NK-92 (cell line): Measurements from ENCODE around the gene MRTFA.
"Not testable (repeated sequence)": the region's sequence is repeated elsewhere in the genome, so short reads cannot be mapped to it uniquely, and the experiment has no call there.

Source experiments
- DNase-seq: peaks from one replicate; lab custom pipeline; 2025; ENCODE audit not compliant: unreplicated experiment; lab: John Stamatoyannopoulos, UW

MRTFA gene

GRCh38 chr22:40628354-40629042 is 8.0 kb downstream of the MRTFA start:
- DNase-seq = no peak

DNA sequence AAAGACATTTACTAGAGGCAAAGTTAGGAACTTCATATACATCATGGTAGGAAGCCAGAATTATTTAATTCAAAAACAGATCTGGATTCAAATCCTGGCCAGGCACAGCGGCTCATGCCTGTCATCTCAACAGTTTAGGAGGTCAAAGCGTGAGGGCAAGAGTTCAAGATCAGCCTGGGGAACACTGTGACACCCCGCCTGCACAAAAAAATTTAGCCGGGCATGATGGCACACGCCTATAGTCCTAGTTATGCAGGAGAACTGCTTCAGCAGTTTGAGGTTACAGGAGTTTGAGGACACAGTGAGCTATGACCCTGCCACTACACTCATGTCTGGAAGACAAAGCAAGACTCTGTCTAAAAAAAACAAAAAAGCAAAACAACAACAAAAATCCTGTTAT is 8.9 kb downstream of the MRTFA start:
- DNase-seq = no peak

DNA sequence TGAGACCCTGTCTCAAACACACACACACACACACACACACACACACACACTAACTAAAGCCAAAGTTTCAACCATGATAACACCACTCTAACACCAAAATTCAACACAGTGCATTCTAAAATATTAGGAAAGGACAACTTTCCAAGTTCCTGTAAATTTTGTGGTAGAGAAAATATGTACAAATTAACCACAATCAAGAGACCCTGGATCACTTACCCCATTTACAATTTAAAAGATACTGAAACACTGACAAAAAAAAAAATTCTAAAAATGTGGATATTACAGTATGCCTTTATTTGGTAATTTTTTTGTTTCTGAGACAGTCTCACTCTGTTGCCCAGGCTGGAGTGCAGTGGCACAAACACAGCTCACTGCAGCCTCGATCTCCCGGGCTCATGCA is 9.7 kb downstream of the MRTFA start:
- no peak for DNase-seq

- not testable (repeated sequence) for DNase-seq
These were observed 10.7 kb downstream of the MRTFA start for GRCh38 chr22:40625794-40626193.

DNA sequence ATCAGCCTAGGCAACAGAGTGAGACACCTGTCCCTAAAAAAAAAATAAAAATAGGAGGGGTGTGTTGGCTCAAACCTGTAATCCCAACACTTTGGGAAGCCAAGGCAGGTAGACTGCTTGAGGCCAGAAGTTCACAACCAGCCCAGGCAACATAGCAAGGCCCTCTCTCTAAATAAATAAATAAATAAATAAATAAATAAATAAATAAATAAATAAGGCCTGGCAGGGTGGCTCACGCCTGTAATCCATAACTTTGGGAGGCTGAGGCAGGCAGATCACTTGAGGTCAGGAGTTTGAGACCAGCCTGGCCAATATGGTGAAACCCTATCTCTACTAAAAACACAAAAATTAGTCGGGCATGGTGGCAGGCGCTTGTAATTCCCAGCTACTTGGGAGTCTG is 11.2 kb downstream of the MRTFA start:
- not testable (repeated sequence) for DNase-seq

- no peak for DNase-seq
These were observed 11.7 kb downstream of the MRTFA start for GRCh38 chr22:40624770-40625169.

DNA sequence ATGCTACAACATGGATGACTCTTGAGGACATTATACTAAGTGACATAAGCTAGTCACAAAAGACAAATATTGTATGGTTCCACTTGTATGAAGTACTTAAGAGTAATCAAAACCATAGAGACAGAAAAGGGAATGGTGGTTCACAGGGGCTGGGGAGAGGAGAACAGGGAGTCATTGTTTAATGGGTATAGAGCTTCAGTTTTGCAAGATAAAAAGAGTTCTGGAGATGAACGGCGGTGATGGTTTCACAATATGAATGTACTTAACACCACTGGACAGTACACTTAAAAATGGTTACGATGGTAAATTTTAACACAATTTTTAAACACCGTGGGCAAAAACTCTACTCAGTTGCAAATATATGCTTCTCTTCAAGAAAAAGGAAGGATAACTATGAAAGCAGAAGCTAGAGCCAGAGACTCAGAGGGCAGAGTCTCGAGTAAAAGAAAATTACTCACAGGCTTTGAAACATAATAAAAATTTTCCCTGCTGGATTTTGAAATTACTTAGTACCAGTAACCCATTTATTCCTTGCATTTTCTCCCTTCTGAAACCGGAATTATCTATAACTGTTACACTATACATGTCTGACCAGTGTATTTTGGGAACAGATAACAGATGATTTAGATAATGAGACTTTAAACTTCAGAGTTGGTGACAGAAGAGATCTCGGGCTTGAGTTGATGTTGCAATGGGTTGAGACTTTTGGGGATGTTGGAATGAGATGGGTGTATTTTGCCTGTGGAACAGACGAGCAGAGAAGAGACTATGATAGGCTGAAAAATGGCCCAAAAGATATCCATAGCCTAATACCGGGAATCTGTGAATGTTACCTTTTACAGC is 15.0 kb downstream of the MRTFA start:
- DNase-seq = no peak

GRCh38 chr22:40620464-40621046 is 16.0 kb downstream of the MRTFA start:
- no peak for DNase-seq

GRCh38 chr22:40618400-40618799 is 18.1 kb downstream of the MRTFA start:
- no peak for DNase-seq

GRCh38 chr22:40616578-40616977 is 19.9 kb downstream of the MRTFA start:
- DNase-seq = no peak

- no peak for DNase-seq
These were observed 23.5 kb downstream of the MRTFA start for GRCh38 chr22:40613067-40613466.

DNA sequence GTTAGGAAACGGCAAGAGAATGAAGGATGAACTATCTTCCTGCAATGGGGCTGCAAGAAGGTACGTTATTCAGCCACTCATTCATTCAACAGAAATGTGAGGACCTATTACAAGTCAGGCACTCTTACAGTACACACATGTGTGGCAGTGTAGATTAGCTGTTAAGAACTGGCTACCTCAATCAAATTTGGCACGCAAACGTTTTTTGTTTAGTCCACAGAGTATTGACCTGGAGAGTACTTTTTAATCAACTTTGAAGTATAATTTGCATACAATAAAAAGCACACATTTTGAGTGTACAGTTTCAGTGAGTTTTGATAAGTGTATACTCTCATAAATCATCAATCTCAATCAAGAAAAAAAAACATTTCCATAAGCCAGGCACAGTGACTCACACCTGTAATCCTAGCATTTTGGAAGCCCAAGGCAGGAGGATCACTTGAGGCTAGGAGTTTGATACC is 24.2 kb downstream of the MRTFA start:
- no peak for DNase-seq

DNA sequence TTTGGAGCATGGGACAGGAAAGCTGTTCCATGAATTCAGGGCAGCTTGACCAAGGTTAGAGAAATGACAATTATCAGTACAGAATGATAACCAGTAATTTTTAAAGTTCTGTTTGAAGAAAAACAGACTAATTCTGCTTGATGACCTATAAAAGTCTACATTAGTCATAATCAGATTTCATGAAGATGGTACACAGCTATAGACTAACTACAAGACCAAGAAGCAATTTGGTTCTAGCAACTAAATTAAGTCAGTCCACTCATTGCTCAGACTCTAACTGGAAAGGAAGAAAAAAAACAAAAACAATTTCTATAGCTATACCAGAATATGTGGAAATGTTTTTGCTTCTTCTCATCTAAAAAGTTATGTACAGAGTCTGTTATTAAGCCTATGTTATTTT is 24.9 kb downstream of the MRTFA start:
- no peak for DNase-seq

GRCh38 chr22:40610329-40610850 is 26.1 kb downstream of the MRTFA start:
- no peak for DNase-seq

DNA sequence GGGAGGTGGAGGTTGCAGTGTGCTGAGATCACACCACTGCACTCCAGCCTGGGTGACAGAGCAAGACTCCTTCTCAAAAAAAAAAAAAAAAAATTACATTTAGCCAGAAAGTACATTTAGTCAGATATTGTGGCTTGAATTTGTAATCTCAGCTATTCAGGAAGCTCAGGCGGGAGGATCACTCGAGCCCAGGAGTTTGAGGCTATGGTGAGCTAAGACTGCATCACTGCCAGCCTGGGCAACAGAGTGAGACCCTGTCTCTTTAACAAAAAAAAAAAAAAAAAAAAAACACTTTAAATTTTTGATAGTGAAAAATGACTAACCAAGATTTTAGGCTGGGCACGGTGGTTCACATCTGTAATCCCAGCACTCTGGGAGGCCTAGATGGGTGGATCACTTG is 27.3 kb downstream of the MRTFA start:
- no peak for DNase-seq

DNA sequence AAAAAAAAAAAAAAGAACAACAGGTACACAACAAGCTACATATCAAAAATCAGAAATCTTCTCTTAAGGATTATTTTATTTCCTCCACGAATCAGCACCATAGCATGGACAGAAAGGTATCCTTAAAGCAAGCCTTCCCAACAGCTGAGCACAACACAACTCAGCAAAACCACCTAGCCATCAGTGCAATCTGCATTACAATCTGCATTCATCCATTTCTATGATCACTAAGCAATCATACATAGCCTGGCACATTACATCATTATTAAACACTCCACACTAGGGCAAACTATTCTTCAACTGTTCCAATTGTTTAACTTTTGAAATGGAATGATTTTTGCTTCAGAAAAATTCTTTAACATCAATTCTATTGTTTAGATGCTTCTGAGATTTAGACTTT is 29.0 kb downstream of the MRTFA start:
- no peak for DNase-seq

DNA sequence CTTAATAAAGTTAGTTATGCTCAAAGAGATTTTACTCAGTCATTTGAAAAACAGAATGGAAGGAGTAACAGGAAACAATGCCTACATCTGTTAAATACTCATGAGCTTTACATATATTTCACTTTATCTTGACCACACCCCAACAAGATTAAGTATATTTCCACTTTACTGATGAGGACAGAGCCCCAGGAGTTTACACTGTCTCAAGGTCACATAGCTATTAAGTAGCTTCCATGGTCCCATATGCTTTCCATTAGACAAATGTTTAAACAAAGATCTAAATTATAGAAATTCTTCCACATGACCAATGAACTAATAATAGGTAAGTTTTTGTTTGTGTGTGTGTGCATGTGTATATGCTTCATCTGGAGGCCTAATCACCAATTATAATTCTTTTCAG is 30.2 kb downstream of the MRTFA start:
- no peak for DNase-seq

DNA sequence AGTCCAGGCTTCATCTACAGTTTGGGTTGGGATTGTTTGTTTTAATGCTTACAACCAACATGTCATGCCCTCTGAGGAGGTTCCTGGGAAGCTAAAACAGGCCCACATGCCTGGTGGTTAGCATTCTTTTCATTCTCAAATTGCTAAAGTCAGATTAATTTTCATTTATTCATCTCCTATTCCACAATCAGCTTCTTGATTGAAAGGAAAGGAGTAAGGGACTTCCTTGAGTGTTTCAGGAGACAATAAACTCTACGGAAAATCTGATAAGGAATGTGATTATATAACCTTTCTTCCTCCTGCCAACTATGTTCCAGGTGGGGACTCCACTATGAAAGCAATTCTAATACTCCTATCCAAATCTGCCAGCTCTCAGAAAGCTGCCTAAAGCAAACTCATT is 30.8 kb downstream of the MRTFA start:
- no peak for DNase-seq

GRCh38 chr22:40603088-40603605 is 33.4 kb downstream of the MRTFA start:
- DNase-seq = no peak

- DNase-seq = no peak
These were observed 34.3 kb downstream of the MRTFA start for GRCh38 chr22:40602231-40602630.

- DNase-seq = no peak
These were observed 36.8 kb downstream of the MRTFA start for GRCh38 chr22:40599731-40600130.

- not testable (repeated sequence) for DNase-seq
These were observed 37.8 kb downstream of the MRTFA start for GRCh38 chr22:40598712-40599111.
